Upper lobe of left lung (tissue), 6 donors: ENCODE data around the gene PGRMC2. TPM values are rescaled to one million over a fixed set of nuclear protein-coding genes. Genes with fewer than 3 reads are reported as not detected.
A peak's percentile ranks its signal among the peaks of the same experiment; 100 is the strongest.

Experiments used
- ATAC-seq, 2 donors: fragments of 200-7000 bp; cut with Tn5 transposase; one replicate each; pipeline ENCODE4 v1.9.1; 2022; ENCODE audit warnings: mild to moderate bottlenecking in 2 of 2, moderate library complexity in 2 of 2; ENCODE audit not compliant: low FRiP score in 2 of 2
- DNase-seq, 2 donors: peaks; one replicate each; pipeline ENCODE4 v3.0.0-alpha.2; 2019 to 2020
- H3K27ac ChIP-seq, 4 donors: fragments of 200-600 bp; sonication (generic); one replicate each; pipeline ENCODE4 v1.5.1; 2016 to 2019
- H3K27me3 ChIP-seq, 4 donors: fragments of 200-600 bp; sonication (generic); one replicate each; pipeline ENCODE4 v1.5.1; 2017 to 2019
- H3K36me3 ChIP-seq, 4 donors: fragments of 200-600 bp; sonication (generic); one replicate each; pipeline ENCODE4 v1.5.1; 2016 to 2019
- H3K4me1 ChIP-seq, 4 donors: fragments of 200-600 bp; sonication (generic); one replicate each; pipeline ENCODE4 v1.5.1; 2018 to 2019
- H3K4me3 ChIP-seq, 4 donors: fragments of 200-600 bp; sonication (generic); one replicate each; pipeline ENCODE4 v1.5.1; 2017 to 2019; ENCODE audit warnings: mild to moderate bottlenecking in 2 of 4, moderate library complexity in 1 of 4
- H3K9me3 ChIP-seq, 4 donors: fragments of 200-600 bp; sonication (generic); one replicate each; pipeline ENCODE4 v1.5.1; 2018 to 2019
- EP300 ChIP-seq, 4 donors: sonication (generic); formaldehyde crosslinking; IDR thresholded peaks; one replicate each; pipeline ENCODE4 v1.5.1; 2017; ENCODE audit warnings: antibody characterized with exemption in 4 of 4, control low read depth in 2 of 4
- POLR2A ChIP-seq, 4 donors: fragments of 450-650 bp; IDR thresholded peaks; one replicate each; pipeline ENCODE4 v1.5.1; 2016 to 2017; ENCODE audit warnings: antibody characterized with exemption in 4 of 4, mild to moderate bottlenecking in 2 of 4
- POLR2AphosphoS5 ChIP-seq, 2 donors: sonication (generic); formaldehyde crosslinking; IDR thresholded peaks; one replicate each; pipeline ENCODE4 v1.5.1; 2017; ENCODE audit warnings: antibody characterized with exemption in 2 of 2
- WGBS, 2 donors: methylation state at CpG; one replicate each; pipeline ENCODE4 v1.1.5; 2017 to 2018; 5-methylcytosine and 5-hydroxymethylcytosine counted together
- total RNA-seq, 6 donors: library from RNA; depleted of rRNA in 4 of 6; stranded (reverse); fragments of >200 nt in 4 of 6; gene quantifications; one replicate each; pipeline versions ENCODE4 v1.1.0 to v1.2.1, GENCODE V29; 2016 to 2021
- TF ChIP-seq, protein P1 (sequence below), 6 experiments: fragments of 450-650 bp in 4 of 6; fragments of 200-600 bp in 2 of 6; sonication (generic) in 2 of 6; IDR thresholded peaks; one replicate each; pipeline ENCODE4 v1.5.1; 2016 to 2019; ENCODE audit warnings: antibody characterized with exemption in 6 of 6
- donor health status: DM: no; HTN: no; CAD: no; lungs with moderate emphysema.
- donor health status: DM: no; HTN: yes; CAD: no; lungs with severe emphysema.

The PGRMC2 gene
- total RNA-seq, 6 donors from 2014 or later: 6.3 to 56.0 (median 36.5) TPM

DNA sequence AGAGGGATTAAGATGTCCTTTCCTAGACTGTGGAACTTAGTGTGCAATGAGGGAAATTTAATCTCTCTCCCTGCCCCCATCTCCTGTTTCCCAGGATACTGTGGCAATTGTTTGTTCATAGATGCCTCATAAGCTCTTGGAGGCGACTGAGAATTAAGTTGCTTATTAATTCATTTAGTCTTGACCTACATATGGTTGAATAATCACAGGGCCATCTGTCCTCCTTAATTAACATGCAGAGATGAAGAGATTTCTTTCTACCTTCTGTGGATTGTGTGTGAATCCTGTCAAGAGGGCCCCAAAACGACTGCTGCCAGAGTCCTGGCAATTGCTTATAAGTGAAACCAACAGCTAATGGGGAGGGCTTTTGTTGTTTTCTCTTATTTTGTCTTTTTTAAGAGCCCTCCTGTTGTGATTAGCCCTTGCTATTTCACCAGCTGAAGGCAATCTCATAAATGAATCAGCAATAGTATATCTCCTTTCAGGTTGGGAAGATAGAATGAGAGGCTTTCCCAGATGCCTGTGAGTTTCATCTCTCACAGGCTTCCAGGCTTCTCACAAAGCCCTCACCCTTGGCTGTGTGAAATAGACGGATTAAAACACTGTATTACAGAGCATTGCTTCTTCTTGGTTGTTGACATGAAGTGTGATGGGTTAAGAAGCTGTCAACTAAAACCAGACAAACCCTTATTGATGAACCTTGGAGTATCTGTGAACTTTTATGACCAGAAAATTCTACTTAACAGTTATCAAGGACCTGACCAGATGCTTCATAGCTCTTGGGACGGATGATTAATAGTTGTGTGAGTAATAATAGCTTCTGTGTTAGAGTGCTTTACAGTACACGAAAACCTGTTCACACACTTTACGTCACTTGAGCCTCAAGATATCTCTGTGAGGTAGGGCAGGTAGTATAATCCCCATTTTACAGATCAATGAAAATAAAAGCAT is 58.5 kb downstream of the PGRMC2 start:
- Histone ChIP-seq H3K4me1 (peaks cover 0 to 7% (median 0%) of the 10 kb centered on the region in 4 donors), H3K36me3 (no peaks in the 10 kb centered on the region), H3K27me3 (no peaks in the 10 kb centered on the region), H3K4me3 (no peak overlapping the region), H3K27ac (no peak overlapping the region), H3K9me3 (no peaks in the 10 kb centered on the region)
- TF ChIP-seq EP300 (IDR thresholded peaks at IDR 0.05): no peak
- TF ChIP-seq, protein P1, sequence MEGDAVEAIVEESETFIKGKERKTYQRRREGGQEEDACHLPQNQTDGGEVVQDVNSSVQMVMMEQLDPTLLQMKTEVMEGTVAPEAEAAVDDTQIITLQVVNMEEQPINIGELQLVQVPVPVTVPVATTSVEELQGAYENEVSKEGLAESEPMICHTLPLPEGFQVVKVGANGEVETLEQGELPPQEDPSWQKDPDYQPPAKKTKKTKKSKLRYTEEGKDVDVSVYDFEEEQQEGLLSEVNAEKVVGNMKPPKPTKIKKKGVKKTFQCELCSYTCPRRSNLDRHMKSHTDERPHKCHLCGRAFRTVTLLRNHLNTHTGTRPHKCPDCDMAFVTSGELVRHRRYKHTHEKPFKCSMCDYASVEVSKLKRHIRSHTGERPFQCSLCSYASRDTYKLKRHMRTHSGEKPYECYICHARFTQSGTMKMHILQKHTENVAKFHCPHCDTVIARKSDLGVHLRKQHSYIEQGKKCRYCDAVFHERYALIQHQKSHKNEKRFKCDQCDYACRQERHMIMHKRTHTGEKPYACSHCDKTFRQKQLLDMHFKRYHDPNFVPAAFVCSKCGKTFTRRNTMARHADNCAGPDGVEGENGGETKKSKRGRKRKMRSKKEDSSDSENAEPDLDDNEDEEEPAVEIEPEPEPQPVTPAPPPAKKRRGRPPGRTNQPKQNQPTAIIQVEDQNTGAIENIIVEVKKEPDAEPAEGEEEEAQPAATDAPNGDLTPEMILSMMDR (IDR thresholded peaks at IDR 0.05): no peak
- no peak for TF ChIP-seq POLR2A (IDR thresholded peaks at IDR 0.05)
- TF ChIP-seq POLR2AphosphoS5 (IDR thresholded peaks at IDR 0.05): no peak
- no peak for DNase-seq
- 58 to 62% methylated on average over 6 of the region's 6 CpGs for WGBS, 2 donors
- ATAC-seq: no peak

DNA sequence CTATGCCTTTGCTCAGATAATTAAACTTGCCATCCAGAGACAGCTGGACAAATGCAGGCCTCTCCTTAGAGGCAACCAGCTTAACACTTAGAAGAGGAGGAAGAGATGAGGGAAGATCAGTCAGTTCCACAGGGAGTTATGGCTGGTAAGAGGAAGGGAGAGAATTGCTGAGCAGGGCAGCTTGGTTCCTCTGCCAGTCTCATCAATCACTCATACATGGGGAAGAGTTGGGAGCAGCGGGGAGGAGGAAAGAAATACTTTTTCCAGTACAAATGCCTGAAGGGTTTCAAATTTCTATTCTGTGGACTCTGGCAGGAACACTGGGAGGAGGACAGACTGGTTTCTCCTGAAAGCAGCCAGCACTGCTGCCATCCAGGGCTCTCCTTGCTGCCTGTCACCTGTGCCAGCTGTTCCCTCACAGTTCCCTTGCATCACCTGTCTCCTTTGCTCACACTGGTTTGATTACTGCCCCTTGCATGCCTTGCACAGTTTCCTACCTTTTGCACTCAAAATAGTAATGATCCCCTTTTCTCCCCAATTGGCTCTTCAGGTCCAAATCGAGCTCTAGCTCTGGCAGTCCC is 59.5 kb downstream of the PGRMC2 start:
- no peak overlapping the region for H3K27ac ChIP-seq
- H3K36me3 ChIP-seq: no peaks in the 10 kb centered on the region
- WGBS, 2 donors: 54 to 67% methylated on average over 2 of the region's 2 CpGs
- DNase-seq: no peak
- H3K4me3 ChIP-seq: no peak overlapping the region
- H3K4me1 ChIP-seq: peaks cover 0 to 7% (median 0%) of the 10 kb centered on the region in 4 donors
- TF ChIP-seq POLR2A (IDR thresholded peaks at IDR 0.05): no peak
- TF ChIP-seq, protein P1 (IDR thresholded peaks at IDR 0.05): no peak
- no peak for TF ChIP-seq EP300 (IDR thresholded peaks at IDR 0.05)
- TF ChIP-seq POLR2AphosphoS5 (IDR thresholded peaks at IDR 0.05): no peak
- no peaks in the 10 kb centered on the region for H3K27me3 ChIP-seq
- ATAC-seq: peak in 1 of 2 donors; percentile 40
- no peaks in the 10 kb centered on the region for H3K9me3 ChIP-seq

DNA sequence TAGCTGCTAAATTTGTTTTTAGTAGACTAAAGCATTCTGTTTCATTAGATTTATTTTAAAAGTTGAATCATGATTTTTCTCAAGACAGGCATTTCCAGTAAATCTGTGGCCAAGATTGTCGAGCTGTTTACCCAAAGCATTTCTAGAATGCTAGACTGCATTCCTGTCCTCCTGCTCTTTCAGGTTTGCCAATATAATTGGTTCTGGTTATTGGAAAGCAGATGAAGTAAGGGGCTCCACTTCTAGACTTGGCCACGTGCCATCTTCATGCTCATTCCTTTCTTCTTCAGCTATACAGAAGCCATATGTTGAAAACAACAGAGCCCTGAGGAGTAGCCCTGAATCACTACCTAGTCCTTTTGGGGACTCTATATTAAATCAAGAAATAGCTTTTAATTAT is 62.5 kb downstream of the PGRMC2 start:
- WGBS, 2 donors: 36 to 47% methylated on average over 2 of the region's 2 CpGs
- ATAC-seq (no peak), DNase-seq (no peak)
- Histone ChIP-seq H3K36me3 (no peaks in the 10 kb centered on the region), H3K4me3 (no peak overlapping the region), H3K27ac (no peak overlapping the region), H3K4me1 (peaks cover 0 to 7% (median 0%) of the 10 kb centered on the region in 4 donors), H3K27me3 (no peaks in the 10 kb centered on the region), H3K9me3 (no peaks in the 10 kb centered on the region)
- no peak for TF ChIP-seq POLR2A (IDR thresholded peaks at IDR 0.05)
- no peak for TF ChIP-seq POLR2AphosphoS5 (IDR thresholded peaks at IDR 0.05)
- TF ChIP-seq, protein P1 (IDR thresholded peaks at IDR 0.05): no peak
- no peak for TF ChIP-seq EP300 (IDR thresholded peaks at IDR 0.05)

DNA sequence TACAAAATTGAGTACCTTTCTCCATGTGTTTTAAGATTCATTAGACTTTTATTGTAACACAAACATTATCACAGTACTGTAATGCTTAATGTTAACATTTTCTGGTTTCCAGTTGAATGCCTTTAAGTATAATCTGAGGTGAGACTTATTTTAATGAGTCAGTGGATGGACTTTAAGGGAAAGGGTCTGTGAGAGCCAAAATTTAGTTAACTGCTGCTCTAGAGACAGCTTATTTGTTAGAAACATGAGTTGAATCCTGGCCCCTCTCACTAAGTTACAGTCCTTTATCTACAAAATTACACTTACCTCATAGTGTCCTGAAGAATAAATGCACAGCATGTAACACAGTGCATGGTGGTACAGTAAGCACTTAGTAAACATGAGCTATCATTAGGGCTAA is 66.0 kb downstream of the PGRMC2 start:
- no peak for ATAC-seq
- Histone ChIP-seq H3K27me3 (no peaks in the 10 kb centered on the region), H3K27ac (no peak overlapping the region), H3K4me1 (peaks cover 0 to 7% (median 0%) of the 10 kb centered on the region in 4 donors), H3K36me3 (no peaks in the 10 kb centered on the region), H3K9me3 (no peaks in the 10 kb centered on the region), H3K4me3 (no peak overlapping the region)
- TF ChIP-seq, protein P1 (IDR thresholded peaks at IDR 0.05): no peak
- TF ChIP-seq POLR2AphosphoS5 (IDR thresholded peaks at IDR 0.05) (no peak), EP300 (IDR thresholded peaks at IDR 0.05) (no peak), POLR2A (IDR thresholded peaks at IDR 0.05) (no peak)
- no peak for DNase-seq
